GM03348 (cell line): ENCODE data around the gene DNAH17.

ENCODE experiments used
- DNase-seq: peaks from one replicate; pipeline ENCODE4 v3.0.0; 2012; ENCODE audit warnings: low spot score

DNAH17 gene

DNA sequence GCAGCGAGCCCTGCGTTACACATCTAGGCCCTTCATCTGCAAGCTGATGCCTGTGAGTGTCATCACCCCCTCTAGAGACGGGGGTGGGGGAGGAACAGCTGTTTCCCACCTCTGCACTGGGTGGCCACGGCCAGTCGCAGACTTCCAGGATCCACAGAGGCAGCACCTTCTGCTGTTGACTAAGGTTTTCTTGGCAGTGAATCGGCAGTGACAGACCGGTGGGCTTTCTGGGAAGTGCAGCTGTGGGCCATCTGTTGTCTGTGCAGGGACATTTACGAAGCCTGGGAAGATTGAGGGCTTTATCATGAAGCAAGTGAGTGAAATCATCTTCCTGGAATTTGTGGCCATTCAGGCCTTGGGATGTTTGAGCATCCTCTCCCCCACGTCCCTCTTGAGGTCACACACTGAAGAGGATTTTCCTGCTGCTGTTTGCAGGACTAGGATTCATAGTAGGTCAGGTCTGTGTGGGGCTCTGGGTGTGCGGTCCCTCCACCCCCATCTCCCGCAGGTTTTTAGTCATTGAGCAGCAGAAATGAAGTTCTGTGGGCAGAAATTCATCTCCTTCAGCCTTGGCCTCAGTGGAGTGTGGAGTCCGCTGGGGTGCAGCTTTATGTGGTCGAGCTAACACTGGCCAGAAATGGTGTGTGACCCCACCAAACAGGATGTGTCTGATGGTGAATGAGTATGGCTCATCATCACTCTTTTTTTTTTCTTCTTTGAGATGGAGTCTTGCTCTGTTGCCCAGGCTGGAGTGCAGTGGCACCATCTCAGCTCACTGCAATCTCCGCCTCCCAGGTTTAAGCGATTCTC is 186.8 kb downstream of the DNAH17 start:
- peak; percentile 90 for DNase-seq

DNA sequence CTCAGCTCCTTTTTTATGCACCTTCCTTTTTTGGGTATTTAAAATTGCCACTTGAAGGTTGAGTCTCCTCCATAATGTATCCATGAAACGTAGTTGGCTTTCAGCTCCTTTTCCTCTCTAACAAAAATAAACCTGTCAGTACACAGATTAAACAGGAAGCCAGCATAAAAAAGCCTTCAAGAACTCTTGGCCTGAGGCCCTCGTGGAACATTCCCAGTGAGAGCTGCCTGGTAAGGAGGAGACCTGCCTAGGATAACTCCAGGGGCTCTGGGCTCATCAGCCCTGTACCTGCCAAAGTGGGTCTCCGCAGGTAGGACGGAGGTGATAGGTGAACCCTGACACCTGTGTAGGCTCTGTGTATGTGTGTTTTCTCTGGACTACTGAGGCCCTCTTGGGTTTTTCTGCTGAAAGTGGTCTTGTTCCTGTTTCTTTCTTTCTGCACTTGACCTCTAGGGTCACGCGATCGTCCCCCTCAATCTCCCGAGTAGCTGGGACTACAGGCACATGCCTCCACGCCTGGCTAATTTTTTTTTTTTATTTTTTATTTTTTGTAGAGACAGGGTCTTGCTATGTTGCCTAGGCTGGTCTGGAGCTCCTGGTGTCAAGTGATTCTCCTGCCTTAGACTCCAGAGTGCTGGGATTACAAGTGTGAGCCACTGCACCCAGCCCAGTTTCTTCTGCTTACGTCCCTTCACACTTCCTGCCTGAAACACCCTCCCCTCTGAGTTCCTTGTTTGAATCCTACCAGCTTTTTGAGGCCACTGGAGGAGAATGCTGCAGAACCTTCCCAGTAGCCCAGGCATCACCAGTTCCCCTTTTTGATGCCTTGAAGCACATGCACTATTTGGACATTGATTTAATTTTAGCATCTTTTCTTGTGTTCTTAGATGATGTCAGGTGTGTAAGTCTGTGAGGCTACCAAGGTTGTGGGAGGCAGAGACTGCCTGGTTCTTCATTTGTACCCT is 188.9 kb downstream of the DNAH17 start:
- no peak for DNase-seq

DNA sequence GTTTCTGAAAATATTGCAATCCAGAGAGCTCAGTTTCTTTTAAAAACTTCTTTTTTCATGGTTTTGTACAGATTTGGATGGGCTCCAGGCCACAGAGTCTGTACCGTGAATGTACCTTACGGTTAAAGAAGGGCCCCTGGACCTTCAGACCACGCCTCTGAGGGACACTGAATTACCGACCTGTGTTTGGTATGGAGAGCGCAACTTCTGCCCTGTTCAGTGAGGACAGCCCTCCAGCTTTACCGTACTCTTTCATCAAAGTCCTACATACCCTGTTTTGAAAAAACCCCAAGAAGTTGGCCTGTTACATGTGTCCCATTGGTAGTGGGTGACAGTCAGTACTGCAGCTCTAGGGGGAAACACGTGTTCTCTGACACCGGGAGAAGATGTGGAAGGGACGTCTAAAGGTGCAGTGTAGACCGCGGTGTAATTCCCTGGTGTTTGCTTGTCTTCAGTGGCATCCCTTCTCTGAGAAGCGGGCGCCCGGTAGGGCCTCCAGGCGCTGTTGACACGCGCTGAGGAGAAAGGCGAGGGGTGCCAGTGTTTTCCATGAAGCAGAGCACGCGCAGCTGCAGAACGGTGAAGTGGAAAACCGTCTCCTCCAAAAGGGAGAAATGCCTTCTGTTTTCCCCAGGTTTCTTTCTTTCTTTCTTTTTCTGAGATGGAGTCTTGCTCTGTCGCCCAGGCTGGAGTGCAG is 192.6 kb downstream of the DNAH17 start:
- DNase-seq = no peak

DNA sequence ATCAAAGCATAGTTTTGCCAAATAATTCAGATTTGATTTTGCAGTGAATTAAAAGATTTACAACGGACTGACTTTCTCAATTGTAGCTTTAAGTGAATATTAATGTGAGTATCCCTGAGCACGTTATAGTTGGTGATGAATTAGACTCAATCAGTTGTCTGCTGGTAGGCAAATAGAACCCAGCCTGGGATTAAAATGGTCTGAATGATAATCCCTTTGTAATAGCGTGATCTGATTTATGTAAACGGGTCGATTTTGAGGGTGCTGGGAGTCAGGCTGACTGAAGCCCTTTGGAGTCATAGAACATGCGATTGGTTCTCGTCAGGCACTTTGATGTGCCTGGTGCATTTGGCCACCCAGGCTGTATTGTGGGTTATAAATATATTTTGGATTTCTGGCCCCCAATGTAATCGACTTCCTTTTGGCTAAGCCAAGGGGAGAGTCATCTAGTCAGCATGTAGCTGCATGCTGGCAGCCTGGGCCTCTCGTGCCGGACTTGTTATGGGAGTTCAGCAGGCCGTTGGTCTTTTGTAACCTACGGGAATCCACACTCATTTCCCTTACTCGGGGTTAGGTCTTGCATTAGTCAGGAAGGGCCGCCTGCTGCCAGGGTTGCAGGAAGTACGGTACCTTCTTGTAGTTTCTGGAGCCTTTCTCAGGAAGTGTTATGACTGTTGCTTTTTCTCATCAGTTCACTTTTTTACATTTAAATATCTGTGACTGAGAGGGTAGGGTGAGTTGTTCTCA is 193.3 kb downstream of the DNAH17 start:
- peak; percentile 91 for DNase-seq

DNA sequence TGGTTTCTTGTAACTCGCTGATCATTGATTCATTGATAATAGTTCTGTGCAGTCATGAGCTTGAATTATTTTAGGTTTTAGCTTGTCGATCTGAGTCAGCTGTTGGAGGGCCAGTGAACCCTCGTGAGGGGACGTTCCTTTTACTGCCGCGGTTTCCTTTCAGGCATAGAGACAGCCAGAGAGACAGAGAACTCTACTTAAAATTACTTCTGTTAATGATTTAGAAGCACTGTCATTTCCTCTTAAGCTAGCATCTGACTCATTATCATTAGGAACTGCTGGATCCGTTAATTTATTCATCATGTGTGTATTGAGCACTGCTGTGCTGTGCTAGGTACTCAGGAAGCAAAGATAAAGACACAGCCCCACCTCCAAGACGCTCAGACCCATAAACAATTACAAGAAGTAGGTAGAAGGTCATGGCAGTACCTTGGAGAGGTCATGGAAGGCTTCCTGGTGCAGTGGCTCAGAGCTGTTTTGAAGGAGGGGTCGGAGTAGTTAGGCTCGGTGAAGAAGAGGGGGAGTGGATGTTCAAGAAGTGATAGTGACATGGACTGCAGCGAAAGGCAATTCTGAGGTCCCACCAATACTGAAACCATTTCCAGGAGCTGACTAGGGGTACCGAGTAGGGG is 195.5 kb downstream of the DNAH17 start:
- peak; percentile 31 for DNase-seq

DNA sequence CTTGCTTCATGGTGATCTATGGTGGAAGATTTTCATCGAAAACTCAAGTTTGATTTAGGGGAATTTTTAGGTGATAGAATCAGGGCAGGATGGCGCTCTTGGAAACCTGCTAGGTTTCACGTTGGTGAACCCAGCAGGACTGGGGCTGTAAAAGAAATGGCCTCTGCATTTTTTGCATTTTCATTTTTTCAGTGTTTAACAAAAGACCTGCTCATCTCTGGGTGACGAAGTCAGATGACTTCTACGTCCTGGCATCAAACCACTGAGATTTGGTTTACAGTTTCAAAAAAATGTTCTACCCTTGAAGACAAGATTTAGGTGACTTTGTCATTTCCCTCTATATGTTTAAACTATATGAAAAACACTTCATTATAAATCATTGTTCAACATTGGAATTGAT is 196.8 kb downstream of the DNAH17 start:
- DNase-seq = no peak

DNA sequence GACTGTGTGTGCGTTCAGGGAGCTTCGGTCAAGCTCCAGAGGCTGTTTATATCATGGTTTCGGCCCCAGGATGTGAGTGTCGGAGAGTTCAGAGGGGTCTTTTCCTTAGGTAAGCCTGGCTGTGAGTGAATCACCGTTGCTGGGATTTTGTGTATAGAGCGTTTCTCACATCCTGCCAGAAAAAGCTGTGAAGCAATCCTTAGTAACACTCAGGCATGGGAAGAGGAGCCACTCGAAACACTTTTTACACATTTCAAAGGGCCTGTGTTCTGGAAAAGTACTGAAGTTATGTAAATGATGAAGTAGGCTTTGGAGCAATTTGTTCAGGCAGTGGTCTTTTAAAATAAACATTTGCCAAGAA is 198.1 kb downstream of the DNAH17 start:
- peak; percentile 58 for DNase-seq

DNA sequence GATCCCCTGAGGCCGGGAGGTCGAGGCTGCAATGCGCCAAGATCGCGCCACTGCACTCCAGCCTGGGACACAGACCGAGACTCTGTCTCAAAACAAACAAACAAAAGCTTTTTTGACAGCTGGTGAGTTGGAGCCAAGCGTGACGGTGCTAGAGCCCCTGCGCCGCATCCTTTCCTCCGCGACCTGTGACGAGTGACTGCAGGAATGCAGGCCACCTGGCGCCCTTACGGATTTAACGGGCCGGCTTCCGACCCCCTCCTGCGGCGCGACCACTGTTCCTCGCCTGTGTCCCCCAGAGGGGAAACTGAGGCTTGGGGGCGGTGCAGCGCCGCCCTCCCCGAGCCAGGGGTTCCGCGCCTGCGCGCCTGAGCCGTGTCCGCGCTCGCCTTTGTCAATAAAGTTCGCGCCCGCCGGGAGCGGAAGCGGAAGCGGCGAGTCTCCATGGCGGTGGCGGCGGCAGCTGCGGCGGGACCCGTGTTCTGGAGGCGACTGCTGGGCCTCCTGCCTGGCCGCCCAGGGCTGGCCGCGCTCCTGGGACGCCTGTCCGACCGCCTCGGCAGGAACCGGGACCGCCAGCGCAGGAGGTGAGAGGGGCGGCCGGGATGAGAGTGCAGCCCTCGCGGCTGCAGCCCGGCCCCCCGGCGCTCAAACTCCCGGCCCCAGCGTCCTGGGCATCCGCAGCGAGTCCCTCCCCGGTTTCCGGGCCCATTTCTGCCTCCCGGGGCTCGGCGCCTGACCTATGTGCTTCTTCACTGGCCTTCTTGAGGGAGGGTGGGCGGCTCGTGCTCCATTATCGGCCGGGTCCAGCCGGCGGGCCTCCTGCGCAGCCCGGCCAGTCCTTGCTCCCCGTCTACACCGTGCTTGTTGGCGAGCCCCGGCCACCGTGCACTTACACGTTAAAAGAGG is 198.7 kb downstream of the DNAH17 start, which contains the start of gene PGS1:
Gene PGS1 (plus strand): TSS at position 425 of the 906 bp plus-strand sequence. CDS start 17 bp downstream, at position 442.
- DNase-seq = peak; percentile 88

DNA sequence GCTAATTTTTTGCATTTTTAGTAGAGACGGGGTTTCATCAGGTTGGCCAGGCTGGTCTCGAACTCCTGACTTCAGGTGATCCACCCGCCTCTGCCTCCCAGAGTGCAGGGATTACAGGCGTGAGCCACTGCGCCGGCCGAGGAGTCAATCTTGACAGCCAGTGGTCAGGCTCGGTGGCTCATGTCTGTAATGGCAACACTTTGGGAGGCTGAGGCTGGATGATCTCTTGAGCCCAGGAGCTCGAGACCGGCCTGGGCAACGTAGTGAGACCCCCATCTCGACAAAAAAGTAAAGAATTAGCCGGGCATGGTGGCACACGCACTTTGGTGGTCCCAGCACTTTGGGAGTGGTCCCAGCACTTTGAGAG is 199.4 kb downstream of the DNAH17 start:
- no peak for DNase-seq

DNA sequence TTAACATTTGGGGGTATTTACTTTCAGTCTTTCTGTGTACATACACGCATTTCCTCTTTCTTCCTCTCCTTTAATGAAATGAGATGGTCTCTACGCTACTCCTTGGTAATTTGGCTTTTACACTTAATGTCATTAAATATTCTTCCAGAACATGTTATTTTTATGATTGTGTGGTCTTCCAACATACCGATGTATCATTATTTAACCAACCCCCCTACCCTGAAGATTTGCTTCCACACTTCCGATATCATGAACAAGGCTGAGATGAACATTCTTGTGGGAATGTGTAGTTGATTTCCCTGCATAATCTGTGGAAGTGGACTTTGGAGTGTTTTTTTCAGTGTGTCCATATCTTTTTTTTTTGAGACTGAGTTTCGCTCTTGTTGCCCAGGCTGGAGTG is 201.0 kb downstream of the DNAH17 start:
- no peak for DNase-seq

DNA sequence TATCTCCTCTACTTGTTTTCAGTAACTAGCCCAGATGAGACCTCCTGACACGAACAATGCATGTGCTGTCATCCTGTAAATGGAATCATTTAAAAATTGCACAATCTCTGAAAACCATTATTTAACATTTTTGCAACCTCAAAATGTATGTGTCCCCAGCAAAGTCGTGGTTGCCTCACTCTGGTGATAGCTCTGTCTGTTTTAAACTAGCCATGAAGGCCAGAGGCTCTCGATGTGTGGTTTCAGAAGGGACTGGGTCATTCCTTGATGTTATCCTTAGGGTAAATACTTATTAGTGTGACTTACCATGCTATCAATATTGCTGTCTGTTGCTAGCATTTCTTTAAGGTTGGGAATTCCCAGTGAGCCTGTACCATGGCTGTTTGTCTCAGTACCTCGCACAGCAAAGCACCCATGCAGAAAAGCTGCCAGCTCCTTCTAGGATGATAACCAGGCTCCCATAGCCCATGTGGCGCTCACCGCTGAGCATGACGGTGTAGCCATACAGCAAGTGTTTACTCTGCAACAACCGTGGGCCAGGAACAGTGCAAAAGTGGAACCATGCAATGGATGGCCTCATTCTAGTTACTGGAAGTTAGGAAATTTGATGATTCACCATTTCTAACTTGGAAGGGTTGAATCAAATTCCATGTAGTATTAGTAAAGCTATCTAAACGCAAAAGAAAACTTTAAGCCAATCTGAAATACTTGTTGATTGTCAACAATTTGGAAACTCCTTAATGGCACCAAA is 201.6 kb downstream of the DNAH17 start:
- peak; percentile 80 for DNase-seq

DNA sequence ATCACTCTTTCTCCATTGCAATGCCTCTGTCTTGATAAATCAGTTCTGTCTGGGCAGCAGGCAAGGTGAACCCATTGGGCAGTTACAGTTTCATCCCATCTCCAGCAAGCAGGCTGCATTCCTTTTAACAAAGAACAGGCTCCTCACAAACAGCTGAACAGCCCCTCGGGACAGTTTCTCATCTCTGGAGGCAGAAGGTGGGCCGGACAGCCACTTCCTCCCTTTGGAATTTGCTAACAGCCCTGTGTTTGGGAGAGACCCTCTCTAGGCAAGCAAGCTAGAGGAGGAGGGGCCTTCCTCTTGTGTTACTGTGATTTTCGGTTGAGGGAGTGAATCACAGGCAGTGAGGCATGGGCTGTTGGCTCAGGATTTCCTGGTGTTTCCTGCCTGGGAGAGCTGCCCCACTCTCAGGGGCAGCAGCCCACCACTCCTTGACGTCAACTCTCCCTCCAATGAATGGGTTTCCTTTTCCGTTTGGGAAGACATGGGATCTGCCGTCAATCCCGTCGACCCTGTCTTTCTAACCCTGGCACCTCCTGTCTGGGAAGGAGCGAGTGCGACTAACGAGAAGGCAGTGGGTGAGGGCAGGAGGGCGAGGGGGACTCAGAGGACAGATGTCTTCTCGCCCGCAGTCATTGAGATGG is 202.4 kb downstream of the DNAH17 start:
- peak; percentile 57 for DNase-seq

DNA sequence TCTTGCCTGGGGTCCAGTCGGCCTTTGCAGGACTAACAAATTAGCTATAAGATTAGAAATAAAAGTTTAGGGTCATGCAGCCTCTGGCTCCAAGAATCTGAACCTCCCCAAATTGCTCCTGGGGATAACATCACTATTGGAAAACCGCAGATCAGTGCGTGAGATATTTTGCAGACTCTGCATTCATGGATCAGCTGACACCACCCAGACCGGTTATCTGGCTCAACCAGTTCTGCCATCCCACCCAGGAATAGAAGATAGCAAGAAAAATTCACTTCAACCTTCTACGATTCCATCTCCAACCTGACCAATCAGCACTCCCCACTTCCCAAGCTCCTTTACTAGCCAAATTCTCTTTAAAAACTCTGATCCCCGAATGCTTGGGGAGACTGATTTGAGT is 203.0 kb downstream of the DNAH17 start:
- DNase-seq = no peak
